ENCODE results near the gene LRRTM4.
"Not testable (repeated sequence)": the region's sequence is repeated elsewhere in the genome, so short reads cannot be mapped to it uniquely, and the experiment has no call there.

Gene LRRTM4

GRCh38 chr2:77179297-77179696, 342.9 kb downstream of the LRRTM4 start:
- DNase-seq (ENCODE audit: low read depth in 1 of 2, low spot score in 1 of 2), result no peak

- DNase-seq (ENCODE audit: low read depth in 1 of 2, low spot score in 1 of 2), result not testable (repeated sequence)
Measured at GRCh38 chr2:77175266-77175780, 346.9 kb downstream of the LRRTM4 start.

GRCh38 chr2:77169426-77169825, 352.8 kb downstream of the LRRTM4 start:
- DNase-seq (ENCODE audit: low read depth in 1 of 2, low spot score in 1 of 2), result no peak

- not testable (repeated sequence) for DNase-seq (ENCODE audit: low read depth in 1 of 2, low spot score in 1 of 2)
Measured at GRCh38 chr2:77164021-77164420, 358.2 kb downstream of the LRRTM4 start.

GRCh38 chr2:77161009-77161408, 361.2 kb downstream of the LRRTM4 start:
- no peak for DNase-seq (ENCODE audit: low read depth in 1 of 2, low spot score in 1 of 2)

- DNase-seq (ENCODE audit: low read depth in 1 of 2, low spot score in 1 of 2), result no peak
Measured at GRCh38 chr2:77156599-77156998, 365.6 kb downstream of the LRRTM4 start.

- DNase-seq (ENCODE audit: low read depth in 1 of 2, low spot score in 1 of 2), result no peak
Measured at GRCh38 chr2:77155511-77155910, 366.7 kb downstream of the LRRTM4 start.

- DNase-seq (ENCODE audit: low read depth in 1 of 2, low spot score in 1 of 2), result no peak
Measured at GRCh38 chr2:77149565-77149964, 372.6 kb downstream of the LRRTM4 start.

GRCh38 chr2:77147153-77147552, 375.0 kb downstream of the LRRTM4 start:
- no peak for DNase-seq (ENCODE audit: low read depth in 1 of 2, low spot score in 1 of 2)

- DNase-seq (ENCODE audit: low read depth in 1 of 2, low spot score in 1 of 2), result no peak
Measured at GRCh38 chr2:77144772-77145171, 377.4 kb downstream of the LRRTM4 start.

- no peak for DNase-seq (ENCODE audit: low read depth in 1 of 2, low spot score in 1 of 2)
Measured at GRCh38 chr2:77142141-77142540, 380.0 kb downstream of the LRRTM4 start.

GRCh38 chr2:77128479-77128878, 393.7 kb downstream of the LRRTM4 start:
- not testable (repeated sequence) for DNase-seq (ENCODE audit: low read depth in 1 of 2, low spot score in 1 of 2)

GRCh38 chr2:77127345-77127744, 394.8 kb downstream of the LRRTM4 start:
- no peak for DNase-seq (ENCODE audit: low read depth in 1 of 2, low spot score in 1 of 2)

- no peak for DNase-seq (ENCODE audit: low read depth in 1 of 2, low spot score in 1 of 2)
Measured at GRCh38 chr2:77121518-77121917, 400.7 kb downstream of the LRRTM4 start.

GRCh38 chr2:77119333-77119732, 402.8 kb downstream of the LRRTM4 start:
- DNase-seq (ENCODE audit: low read depth in 1 of 2, low spot score in 1 of 2), result no peak

- DNase-seq (ENCODE audit: low read depth in 1 of 2, low spot score in 1 of 2), result no peak
Measured at GRCh38 chr2:77108915-77109314, 413.3 kb downstream of the LRRTM4 start.

- DNase-seq (ENCODE audit: low read depth in 1 of 2, low spot score in 1 of 2), result no peak
Measured at GRCh38 chr2:77105008-77105407, 417.2 kb downstream of the LRRTM4 start.

GRCh38 chr2:77104554-77104953, 417.6 kb downstream of the LRRTM4 start:
- no peak for DNase-seq (ENCODE audit: low read depth in 1 of 2, low spot score in 1 of 2)

GRCh38 chr2:77102927-77103326, 419.2 kb downstream of the LRRTM4 start:
- no peak for DNase-seq (ENCODE audit: low read depth in 1 of 2, low spot score in 1 of 2)

GRCh38 chr2:77101796-77102452, 420.3 kb downstream of the LRRTM4 start:
- DNase-seq (ENCODE audit: low read depth in 1 of 2, low spot score in 1 of 2), result no peak

- DNase-seq (ENCODE audit: low read depth in 1 of 2, low spot score in 1 of 2), result no peak
Measured at GRCh38 chr2:77099961-77100360, 422.2 kb downstream of the LRRTM4 start.

GRCh38 chr2:77095525-77095924, 426.7 kb downstream of the LRRTM4 start:
- not testable (repeated sequence) for DNase-seq (ENCODE audit: low read depth in 1 of 2, low spot score in 1 of 2)

GRCh38 chr2:77095096-77095495, 427.1 kb downstream of the LRRTM4 start:
- no peak for DNase-seq (ENCODE audit: low read depth in 1 of 2, low spot score in 1 of 2)
